GM12892 (cell line): ENCODE measurements around the gene CORO2B.

Experiments
- POLR2A ChIP-seq: IDR thresholded peaks from 2 replicates; pipeline ENCODE4 v1.6.1; 2011; ENCODE audit warnings: low read depth, low read length, control low read depth
- POLR2AphosphoS5 ChIP-seq: IDR thresholded peaks from 2 replicates; pipeline ENCODE4 v1.6.1; 2011; ENCODE audit warnings: low read depth, low read length, control low read depth

DNA sequence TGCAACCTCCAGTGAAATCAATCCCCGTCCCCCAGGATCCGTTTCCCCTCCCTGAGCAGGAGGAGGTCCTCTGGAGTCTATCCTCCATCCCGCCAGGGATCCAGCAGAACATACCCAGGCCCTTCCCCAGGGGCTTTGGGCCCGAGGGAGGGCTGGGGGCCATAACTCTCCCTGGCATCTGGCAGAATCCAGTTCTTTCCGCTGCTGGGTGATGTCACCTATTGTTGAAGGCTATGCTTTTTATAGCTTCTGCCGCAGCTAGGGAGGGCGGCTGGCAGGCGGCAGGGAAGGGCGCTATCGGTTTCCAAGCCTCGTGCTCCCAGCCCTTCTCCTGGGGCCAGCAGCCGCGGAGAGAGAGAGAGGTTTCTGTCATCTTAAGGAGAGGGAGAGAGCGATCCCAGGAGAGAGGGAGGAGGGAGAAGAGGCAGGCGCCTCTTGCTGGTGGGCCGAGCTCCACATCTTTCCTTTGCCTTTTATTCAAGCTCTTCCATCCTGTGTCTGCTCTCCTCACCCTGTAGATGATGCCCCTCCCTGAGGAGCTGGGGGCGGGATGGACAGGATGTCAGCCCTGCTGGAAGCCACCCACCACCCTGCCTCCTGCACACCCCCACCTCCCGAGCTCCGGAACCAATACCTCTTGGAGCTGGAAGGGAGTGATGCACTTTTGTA lies 121.8 kb downstream of the CORO2B start:
- TF ChIP-seq POLR2A (no peak), POLR2AphosphoS5 (no peak)
